Transverse colon (tissue), 3 donors: ENCODE results near the gene FAM20A.

Experiments used
- CTCF ChIP-seq, 5 experiments: fragments of 200-600 bp in 3 of 5; fragments of 450-650 bp in 2 of 5; sonication (generic) in 3 of 5; IDR thresholded peaks; 1 replicate in 2 of 5; 2 replicates in 3 of 5; pipeline ENCODE4 v1.5.1; 2016 to 2017; ENCODE audit warnings: antibody characterized with exemption in 5 of 5, inconsistent platforms in 3 of 5, mild to moderate bottlenecking in 2 of 5, moderate library complexity in 1 of 5
- EP300 ChIP-seq: sonication (generic); formaldehyde crosslinking; IDR thresholded peaks from one replicate; pipeline ENCODE4 v1.6.1; 2017; ENCODE audit warnings: antibody characterized with exemption, low read depth
- POLR2A ChIP-seq: fragments of 450-650 bp; IDR thresholded peaks from one replicate; pipeline ENCODE4 v1.6.1; 2016; ENCODE audit warnings: antibody characterized with exemption, mild to moderate bottlenecking, moderate library complexity

- TF ChIP-seq CTCF (IDR thresholded peaks at IDR 0.05) (no peak), POLR2A (no peak), EP300 (no peak)
Measured at GRCh38 chr17:68614718-68615117, 13.6 kb upstream of the FAM20A start.
